GM19397 (cell line): ENCODE results near the gene SLC35B2.

Experiments
- ATAC-seq: cut with Tn5 transposase; IDR thresholded peaks from one replicate; pipeline ENCODE4 v1.9.1; 2021; ENCODE audit warnings: mild to moderate bottlenecking, moderate library complexity; ENCODE audit not compliant: unreplicated experiment

The SLC35B2 gene, protein sequence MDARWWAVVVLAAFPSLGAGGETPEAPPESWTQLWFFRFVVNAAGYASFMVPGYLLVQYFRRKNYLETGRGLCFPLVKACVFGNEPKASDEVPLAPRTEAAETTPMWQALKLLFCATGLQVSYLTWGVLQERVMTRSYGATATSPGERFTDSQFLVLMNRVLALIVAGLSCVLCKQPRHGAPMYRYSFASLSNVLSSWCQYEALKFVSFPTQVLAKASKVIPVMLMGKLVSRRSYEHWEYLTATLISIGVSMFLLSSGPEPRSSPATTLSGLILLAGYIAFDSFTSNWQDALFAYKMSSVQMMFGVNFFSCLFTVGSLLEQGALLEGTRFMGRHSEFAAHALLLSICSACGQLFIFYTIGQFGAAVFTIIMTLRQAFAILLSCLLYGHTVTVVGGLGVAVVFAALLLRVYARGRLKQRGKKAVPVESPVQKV

DNA sequence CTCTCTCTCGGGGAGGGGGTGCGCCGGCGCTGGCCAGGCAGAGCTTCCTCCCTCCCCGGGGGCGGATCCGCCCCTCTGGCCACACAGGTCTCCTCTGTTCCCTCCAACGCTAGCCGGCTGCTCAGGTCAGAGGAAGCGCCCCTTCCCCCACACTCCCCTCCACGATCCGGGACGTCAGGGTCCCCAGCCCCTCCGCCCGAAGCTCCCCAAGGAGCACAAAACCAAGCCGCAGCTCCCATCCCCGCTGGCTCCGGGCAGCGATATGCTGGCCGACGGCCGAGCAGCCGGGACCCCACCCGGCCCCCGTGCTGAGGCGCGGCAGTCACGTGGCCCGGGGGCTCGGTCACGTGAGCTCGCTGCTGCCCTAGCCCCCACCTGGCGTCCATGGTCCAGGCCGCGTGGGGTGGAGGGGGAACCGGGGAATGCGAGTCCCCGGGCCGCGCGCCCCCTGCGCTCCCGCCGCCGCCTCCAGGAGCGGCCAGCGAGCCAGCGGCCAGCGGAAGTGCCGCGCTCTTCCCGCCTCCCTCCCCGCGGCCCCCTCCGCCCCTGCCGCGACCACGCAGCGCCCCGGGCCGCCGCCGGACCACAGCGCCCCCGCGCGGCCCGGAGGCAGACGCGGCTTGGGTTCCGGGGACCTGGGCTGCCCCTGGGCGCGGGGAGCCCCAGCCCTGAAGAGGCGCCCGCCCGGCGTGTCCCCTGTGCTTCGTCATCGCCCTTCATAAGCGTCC lies at the start of gene SLC35B2:
Gene SLC35B2, minus strand, starts transcription at position 504 of the 728 bp plus-strand sequence. Its CDS starts 118 bp downstream, at position 386.
- ATAC-seq = peak; percentile 59

DNA sequence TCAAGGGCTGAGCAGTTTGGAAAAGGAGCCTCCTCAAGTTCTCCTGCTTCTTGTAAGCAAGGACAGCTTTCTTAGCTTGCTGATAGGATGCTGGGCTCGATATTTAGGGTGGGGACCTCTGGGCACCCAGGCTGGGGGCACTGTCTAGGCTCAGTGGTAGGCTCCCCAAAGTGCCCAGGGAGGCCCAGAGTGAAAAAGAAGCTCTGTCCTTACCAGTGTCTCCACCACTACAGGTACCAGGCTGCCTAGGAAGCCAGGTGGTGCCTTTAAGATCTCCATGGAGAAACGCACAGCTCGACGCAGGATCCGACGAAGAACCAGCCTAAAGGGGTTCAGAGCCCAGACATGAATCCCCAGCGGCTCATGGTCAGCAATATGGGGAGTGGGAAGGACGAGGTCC lies 49.4 kb upstream of the SLC35B2 start:
- no peak for ATAC-seq

DNA sequence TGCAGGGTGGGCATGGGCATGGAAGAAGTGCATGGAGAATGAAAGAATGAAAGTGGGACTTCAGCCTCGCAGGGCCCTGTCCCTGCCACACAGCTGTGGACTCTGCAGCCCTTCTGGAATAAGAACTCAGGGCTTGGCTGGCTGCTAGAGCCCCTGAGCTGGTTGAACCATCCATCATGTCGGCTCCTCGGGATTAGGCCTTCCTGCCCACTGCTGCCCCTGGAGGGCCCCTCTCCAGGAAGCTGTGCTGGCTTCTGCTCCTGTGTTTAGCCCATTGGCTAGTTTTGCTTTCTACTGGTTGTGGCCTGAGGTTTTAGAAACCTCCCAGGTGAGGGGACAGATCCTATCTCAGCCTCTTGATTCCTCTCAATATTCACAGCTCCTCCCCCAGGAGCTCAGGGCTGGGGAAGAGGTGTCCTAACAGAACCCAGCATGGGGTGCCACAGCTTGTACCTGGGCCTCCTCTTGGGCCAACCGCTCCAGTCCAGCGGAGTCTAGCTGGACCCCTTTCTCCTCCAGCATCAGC lies 47.9 kb upstream of the SLC35B2 start:
- no peak for ATAC-seq

DNA sequence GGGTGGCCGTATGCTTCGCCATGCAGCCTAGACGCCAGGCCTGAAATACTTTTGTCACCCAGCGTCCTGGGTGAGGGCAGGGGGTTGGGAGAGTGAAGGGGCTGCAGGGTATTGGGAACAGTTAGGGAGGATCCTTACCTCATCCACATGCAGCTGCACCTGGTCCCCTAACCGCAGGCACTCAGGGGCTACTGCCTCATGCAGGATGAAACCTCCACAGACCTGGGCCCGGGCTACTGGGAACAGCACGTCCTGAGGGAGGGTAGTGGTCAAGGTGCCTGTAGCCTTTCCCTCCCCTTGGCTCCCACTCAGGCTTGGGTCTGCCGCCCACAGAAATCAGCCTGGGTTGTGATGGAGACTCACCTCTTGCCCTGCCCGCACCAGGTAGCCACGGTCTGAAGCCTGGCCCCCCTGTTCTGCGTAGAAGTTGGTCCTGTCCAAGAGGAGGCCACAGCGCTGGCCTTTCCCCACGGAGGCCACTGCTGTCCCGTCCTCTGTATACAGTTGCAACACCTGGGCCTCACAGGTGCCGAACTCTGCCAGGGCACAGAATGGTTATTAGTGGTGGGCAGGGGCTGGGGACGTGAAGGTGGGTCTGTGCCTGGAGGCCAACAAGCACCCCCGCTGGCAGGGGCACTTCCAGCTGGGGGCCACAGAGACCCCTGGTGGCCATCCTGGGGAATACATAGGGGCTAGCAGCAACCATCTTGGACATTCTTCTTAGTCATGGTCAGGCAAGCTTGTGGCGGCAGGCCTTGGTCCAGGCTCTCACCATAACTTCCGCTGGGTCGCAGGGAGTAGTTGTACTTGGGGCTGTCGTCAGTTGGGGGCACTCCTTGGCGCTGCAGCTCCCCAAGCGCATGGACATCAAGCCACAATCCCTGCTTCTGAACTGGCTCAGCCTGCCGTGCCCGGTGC lies 47.2 kb upstream of the SLC35B2 start:
- ATAC-seq = no peak

DNA sequence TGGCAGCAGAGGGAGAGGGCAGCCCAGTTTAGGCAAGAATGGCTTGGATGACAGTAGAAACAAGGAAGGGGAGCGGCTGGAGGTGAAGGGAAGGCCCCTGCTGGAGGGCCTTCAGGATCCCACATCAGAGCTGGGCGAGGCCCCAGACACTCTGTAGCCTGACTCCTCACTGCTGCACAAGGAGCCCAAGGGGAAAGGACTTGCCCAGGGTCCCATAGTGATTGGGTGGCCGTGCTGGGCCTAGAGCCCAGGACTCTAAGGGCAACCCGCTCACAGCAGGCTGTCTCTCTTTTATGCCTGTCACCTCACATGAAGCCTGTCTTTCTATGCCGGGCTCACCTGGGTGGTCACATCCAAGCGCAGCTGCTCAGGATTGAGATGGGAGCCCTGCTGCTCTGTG lies 46.5 kb upstream of the SLC35B2 start:
- ATAC-seq = no peak

DNA sequence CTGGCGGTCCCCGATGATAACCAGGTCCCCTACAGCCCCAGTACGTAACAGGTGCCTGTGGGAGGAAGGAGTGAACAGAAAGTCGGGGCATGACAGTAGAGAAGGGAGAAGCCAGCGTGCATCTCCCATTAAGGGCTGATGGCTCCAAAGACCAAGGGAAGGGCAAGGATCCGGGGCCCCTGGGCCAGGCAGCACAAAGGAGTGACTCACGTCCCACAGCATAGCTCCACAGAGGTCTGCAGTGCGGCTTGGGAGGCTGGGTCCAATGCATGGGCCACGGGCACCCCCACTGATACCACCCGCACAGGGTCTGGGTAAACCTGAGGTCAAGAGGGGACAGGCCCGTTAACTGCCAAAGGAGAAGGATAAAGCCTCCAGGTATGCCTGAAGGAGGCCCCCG lies 45.5 kb upstream of the SLC35B2 start:
- ATAC-seq = no peak

DNA sequence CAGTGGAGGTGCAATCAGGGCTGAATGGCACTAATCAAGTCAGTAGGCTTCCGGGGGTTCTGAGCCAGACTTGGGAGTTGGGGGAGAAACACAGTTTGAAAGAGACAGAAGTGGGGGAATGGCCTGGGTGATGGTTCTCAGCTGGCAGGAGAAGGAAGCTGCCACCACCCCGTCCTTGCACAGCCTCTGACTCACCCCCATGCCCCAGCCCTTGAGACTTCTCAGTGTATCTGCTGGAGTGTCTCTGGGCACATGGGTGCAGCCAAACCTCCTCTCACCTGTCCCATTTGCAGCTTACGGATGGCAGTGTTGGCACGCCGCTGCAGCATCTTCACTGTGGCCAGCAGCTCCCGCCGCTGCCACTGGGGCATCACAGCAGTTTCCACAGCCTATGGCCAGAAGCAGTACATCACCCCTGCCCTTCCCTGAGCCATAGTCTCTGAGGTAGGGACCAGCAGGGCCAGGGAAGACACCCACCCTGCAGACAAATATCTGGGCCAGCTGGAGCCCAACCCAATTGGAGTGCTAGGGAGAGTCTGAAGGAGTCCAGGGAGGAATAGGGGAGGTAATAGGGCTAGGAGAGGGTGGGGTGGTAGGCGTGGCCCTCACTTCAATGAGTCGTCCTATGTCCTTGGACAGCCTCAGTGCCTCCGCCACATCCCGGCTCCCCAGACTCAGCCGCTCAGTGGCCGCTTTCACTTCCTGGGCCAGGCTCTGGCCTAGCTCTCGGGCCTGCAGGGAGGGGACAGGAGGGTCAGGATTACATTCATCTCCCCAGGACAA lies 44.6 kb upstream of the SLC35B2 start:
- no peak for ATAC-seq

DNA sequence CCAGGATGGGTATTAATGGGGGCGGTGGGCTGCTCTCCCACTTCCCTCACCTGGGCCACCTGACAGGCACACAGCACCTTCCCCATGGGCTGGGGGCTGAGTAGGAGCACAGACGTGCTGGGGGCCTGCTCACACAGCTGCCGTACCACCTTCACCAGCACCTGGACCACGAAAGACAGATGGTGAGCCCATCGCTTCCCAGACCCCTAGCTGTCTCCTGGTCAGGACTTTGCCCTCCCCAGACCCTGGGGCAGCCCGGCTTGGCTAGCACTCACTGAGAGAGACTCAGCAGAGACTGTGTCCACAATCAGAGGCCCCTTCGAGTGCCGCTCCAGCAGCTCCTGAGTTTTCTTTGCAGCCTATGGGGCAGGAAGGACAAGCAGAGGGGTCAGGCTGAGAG lies 43.8 kb upstream of the SLC35B2 start:
- no peak for ATAC-seq

DNA sequence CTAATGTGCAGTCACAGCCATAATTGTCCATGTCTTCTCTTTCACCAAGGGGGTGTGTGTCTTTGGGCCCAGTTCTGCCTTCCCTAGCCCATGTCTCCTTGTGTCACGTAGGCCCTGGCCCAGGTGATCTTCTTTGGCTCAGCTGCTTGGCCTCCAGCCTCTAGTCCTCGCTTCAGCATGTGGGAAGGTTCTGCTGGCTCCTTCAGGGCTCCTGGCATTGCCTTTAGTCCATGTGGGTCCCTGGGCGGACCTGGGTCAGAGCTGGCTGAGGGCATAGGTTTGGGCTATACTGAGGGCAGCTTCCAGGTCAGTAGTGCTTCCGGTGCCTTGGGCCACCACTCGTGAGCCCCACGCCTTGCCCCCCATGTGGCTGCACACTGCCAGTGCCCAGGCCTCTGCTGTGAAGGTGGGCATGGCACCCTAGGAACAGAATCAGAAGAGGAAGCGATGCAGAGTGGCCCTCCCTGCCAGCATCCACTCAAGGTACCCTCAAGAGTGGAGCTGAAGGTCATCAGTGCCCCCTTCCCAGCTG lies 43.0 kb upstream of the SLC35B2 start:
- no peak for ATAC-seq

DNA sequence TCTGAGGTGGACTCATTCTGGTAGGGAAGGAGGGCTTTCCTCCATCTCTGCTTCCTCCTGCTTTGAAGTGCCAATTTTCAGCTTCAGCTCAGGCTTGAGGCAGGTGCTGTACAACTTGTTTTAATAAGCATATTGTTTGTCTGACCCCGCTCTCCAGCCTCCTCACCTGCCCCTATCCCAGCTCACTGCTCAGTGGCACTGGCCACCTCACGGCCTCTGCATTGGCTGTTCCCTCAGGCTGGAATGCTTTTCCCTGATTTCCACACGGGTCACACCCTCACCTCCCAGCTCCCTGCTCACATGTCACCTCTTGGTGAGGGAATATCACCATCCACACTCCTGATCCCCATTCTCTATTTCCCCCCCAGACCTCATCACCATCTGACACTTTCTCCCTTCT lies 41.5 kb upstream of the SLC35B2 start:
- ATAC-seq = no peak

DNA sequence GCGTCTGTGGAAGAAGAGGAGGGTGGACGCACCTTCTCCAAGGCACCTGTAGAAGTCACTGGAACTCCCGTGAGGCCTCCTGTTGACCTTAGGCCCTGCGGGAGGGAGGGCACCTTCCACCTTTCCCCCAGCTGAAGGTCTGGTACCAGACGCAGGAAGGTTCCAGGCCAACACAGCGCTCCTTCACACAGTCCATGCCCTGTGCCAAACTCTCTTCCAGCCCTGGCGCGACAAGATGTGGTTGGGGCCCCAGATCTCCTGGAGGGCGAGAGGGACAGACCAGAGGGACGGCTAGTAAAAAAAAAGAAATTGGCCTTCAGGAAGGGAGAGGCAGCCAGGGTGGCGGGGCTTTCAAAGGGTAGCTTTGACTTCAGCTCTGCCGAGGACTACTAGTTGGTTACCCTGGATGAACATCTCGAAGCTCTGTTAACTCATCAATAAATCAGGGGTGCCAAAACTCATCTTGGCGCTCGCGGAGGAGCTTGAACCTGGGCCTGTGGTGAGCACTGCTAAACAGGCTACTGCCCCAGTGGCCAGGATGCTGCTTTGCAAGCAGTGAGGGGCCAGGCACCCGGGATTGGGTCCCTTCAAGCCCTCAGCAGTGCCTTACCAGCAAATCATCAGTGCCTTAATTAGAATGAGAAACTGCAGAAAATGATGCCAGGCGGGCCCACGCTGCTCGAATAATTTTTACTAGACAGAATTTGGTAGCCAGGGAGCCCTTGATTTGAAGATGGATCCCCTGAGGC lies 40.9 kb upstream of the SLC35B2 start:
- ATAC-seq = no peak

DNA sequence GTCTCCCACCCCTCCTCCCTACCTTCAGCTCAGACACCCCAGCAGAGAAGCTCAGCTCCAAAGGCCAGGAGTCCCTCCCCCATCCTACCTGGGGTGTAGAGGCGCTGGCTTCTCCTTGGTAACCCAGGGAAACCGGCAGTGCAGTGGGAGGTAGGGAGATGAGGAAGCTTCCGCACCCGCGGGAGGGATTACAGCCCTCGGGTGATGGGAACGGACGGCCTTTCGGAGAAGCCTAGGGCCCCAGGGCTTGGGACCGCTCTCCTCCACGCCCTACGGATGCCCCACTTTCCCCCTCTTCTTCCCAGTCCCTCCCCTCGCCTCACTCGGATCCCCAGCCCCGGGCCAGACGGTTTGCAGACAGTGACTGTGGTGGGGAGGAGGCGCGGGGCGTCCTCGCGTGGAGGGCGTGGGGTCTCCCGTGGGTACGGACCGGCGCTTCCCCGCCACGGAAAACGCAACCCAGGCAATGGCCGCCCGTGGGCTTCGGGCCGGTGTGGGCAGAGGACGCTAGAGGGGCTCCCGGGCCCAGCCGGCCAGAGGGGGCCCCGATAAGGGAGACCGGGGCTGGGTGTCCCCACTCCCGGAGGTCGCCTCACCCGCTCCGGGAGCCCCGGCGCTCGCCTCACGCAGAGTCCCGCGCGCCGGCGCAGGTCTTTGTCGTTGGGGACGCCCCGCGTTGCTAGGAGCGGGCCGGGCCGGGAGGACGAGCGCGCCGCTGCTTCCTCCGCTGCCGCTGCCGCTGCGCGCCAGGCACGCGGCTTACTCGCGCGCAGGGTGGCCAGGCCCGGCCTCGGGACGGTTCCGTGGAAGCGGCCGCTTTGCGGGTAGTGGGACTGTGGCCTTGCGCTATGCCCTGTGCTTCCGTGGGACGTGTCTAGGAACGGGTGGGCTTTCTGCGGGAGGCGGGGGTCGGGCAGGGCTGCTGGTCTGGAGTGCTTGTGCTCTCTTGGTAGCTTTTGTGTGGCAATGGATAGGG lies 40.0 kb upstream of the SLC35B2 start:
- no peak for ATAC-seq

DNA sequence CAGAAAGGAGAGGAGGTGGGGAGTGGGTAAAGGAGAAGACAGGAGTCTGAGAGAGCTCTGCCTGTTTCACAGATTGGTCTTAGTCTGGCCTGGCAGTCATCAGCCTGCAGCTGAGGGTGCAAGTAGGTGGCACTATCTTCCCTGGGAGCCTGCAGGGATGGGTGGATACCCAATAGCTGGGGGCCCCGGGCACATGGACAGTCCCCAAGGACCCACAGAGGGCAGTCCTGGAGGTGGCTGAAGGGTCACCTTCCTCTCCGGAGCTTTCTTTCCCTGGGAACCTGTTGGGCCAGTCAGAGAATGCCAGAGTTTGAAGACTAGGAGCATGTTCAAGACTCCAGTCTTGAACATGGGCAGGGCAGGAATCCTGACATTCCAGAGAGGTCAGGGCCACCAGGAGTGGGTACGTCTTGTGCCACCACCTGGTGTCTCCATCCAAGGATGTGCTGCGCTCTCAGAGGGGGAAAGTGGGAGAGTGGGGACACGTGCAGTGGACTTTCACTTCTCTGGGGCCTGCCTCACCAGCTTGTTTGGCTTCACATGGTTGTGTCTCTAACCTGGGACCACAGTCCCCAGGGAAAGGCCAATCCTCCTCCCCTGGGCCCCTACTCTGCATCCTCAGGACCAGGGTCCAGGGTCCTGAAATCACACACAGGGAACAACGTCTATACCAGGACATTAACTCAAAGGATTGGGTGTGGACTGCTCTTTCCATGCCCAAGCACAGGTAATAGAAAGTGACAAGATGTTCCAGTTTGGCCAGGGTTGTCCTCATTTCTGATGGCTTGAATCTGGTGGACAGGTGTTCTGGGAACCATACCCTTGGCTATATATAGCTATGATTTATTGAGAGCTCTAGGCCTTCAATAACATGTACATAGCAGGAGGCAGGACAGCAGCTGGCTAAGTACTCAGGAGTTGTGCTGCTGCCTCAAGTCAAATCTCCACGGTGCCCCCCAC lies 37.8 kb upstream of the SLC35B2 start:
- no peak for ATAC-seq

DNA sequence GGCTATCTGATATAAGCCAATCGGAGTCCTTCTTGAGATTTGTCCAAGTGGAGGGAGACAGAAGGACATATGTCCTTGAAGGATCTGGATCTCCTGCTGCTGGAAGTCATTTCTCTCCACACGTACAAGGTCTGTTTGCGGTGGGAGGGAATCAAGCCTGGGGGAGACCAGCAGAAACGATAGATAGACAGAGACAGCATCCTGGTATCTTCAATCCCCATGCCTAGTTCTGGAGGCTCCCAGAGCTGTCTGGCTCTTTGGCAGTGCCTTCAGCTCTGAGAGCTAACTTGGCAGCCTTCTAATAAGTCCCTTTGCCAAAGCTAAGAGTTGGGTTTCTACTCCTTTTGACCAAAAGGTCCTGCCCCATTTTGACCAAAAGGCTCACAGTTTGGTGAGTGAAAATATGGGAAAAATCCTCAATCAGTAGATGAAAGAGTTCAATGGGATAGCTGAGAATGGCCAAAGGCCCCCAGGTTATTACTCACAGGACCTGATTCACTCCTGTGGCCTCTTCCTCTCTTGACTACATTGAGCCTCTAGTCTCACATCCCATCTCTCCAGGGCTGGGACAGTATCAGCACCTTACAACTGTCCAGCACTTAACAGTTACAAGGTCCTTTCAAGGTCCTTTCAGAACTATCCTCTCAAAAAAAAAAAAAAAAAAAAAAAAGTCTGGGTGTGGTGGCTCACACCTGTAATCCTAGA lies 35.5 kb upstream of the SLC35B2 start:
- no peak for ATAC-seq

DNA sequence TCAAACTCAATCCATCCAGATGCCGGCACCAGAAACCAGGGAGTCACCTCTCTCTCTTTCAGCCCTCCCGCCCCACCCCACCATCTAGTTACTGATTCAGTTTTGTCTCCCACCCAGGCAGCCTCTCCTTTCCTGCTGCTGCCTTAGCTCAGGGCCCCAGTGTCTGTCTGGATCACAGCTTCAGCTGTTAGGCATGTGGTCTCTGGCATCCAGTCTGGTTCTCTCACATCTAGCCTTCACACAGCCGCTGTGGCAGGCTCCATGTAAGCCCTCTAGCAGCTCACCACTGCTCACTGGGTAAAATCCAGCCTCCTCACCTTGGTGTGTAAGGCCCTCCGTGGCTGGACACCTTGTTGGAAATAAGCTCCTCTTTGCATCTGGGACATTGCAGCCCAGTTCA lies 34.5 kb upstream of the SLC35B2 start:
- ATAC-seq = no peak

DNA sequence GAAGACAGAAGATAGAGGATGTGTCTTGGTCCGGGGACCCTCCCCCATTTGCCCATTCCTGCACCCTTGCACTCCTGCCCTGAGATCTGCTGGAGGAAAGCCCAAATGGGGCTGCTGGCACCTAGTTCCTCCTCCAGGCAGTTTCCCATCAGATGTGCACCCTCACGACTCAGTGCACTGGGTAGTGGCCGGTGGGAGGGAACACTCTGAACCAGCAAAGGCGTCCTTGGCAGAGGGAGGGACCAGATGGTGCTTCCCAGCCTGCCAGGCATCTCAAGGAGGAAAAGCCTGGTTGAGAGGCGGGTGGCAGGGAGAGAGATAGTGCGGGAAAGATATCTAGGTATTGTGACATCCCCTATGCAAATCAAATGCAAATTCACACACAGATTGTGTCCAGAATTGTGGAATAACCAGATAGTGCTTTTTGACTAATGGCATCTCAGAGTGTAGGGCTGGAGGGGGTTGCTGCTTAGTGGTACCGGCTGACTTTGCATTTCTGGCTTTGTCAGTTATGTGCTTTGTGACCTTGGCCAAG lies 32.5 kb upstream of the SLC35B2 start:
- ATAC-seq = no peak
